ENCODE measurements around the gene KIAA1958. TPM values are rescaled to one million over a fixed set of nuclear protein-coding genes. Genes with fewer than 3 reads are reported as not detected.

Gene KIAA1958
- total RNA-seq, 4 donors from 2014 or later = 5.7 to 11.1 (median 6.8) TPM

DNA sequence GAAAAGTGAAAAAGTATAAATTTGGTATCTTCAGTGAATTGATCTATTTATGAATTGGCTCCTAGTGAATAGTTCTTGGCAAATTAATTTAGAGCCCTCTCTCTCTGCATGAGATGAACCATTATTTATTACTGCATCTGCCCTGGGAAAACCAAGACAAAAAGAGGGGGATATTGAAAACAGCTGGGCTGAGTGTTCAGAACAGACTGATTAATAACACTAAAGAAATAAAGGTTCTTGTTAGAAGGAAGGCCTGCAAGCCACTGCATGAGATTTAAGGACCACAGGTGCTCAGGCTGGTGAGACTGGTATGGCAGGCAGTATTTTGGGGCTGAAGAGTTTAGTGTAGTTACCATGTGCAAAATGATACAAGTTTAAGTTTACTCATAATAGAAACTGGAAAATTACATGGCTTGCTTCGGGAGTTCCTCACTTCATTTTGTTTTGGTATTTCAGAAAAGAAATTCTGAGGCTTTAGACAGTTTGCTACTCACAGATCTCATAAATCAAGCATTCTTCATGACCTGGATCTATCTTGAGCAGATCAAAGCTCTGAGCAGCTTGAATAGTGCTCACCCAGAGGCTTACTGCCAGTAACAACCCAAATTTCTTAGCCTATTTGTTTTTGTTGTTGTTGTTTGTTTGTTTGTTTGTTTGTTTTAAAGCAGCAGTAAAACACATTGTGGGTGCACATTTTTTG, 56.1 kb downstream of the KIAA1958 start:
- TF ChIP-seq POLR2A (IDR thresholded peaks at IDR 0.05) (no peak), CTCF (IDR thresholded peaks at IDR 0.05) (no peak)
- no peak overlapping the region for H3K4me3 ChIP-seq (ENCODE audit: low read depth, poor library complexity, severe bottlenecking)
- 41 to 46% methylated on average over 1 of the region's 1 CpG for WGBS, 2 donors
- intact Hi-C loops (cut with DNase I; ENCODE audit: low total_unique reads) = no loop called here
- DNase-seq (ENCODE audit: low spot score in 2 of 2) = no peak

- no peak for DNase-seq (ENCODE audit: low spot score in 2 of 2)
- 95 to 97% methylated on average over 1 of the region's 1 CpG for WGBS, 2 donors
- H3K4me3 ChIP-seq (ENCODE audit: low read depth, poor library complexity, severe bottlenecking) = no peak overlapping the region
- intact Hi-C loops (cut with DNase I; ENCODE audit: low total_unique reads) = no loop called here
- TF ChIP-seq POLR2A (IDR thresholded peaks at IDR 0.05) (no peak), CTCF (IDR thresholded peaks at IDR 0.05) (no peak)
Measured at GRCh38 chr9:112544477-112544876, 57.9 kb downstream of the KIAA1958 start.

DNA sequence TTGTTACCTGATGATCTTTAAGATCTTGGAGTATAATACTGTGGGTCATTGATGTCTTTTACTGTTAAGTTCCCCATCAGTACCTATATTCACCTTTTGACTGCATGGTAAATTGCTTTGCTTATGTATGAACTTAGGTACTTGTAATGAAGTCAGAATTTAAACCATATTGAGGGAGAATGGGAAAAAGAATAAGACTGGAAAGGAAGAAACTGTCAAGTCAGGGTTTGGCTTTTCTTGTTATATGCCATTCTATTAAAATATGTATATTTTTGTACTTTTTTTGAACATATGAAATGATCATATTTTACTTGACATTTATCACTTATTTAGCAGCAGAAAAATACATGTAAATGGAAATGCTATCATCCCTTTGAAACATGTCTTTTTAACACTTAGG, 58.6 kb downstream of the KIAA1958 start:
- intact Hi-C loops (cut with DNase I; ENCODE audit: low total_unique reads) = no loop called here
- no peak for DNase-seq (ENCODE audit: low spot score in 2 of 2)
- no peak for TF ChIP-seq CTCF (IDR thresholded peaks at IDR 0.05)
- no peak for TF ChIP-seq POLR2A (IDR thresholded peaks at IDR 0.05)
- H3K4me3 ChIP-seq (ENCODE audit: low read depth, poor library complexity, severe bottlenecking) = no peak overlapping the region

GRCh38 chr9:112546149-112547012, 59.8 kb downstream of the KIAA1958 start:
- intact Hi-C loops (cut with DNase I; ENCODE audit: low total_unique reads) = no loop called here
- DNase-seq (ENCODE audit: low spot score in 2 of 2) = no peak
- TF ChIP-seq POLR2A (IDR thresholded peaks at IDR 0.05) (no peak), CTCF (IDR thresholded peaks at IDR 0.05) (no peak)
- 43 to 46% methylated on average over 4 of the region's 4 CpGs for WGBS, 2 donors
- H3K4me3 ChIP-seq (ENCODE audit: low read depth, poor library complexity, severe bottlenecking) = no peak overlapping the region

GRCh38 chr9:112548051-112548440, 61.4 kb downstream of the KIAA1958 start:
- no peak overlapping the region for H3K4me3 ChIP-seq (ENCODE audit: low read depth, poor library complexity, severe bottlenecking)
- 95 to 96% methylated on average over 4 of the region's 4 CpGs for WGBS, 2 donors
- TF ChIP-seq CTCF (IDR thresholded peaks at IDR 0.05) (no peak), POLR2A (IDR thresholded peaks at IDR 0.05) (no peak)
- intact Hi-C loops (cut with DNase I; ENCODE audit: low total_unique reads) = no loop called here
- DNase-seq (ENCODE audit: low spot score in 2 of 2) = no peak

Data from lower leg skin (tissue), 4 donors.